Non-pigmented ciliary epithelial cell (primary cell): ENCODE data around the gene STARD3.
A peak's percentile ranks its signal among the peaks of the same experiment; 100 is the strongest.

Experiments used
- DNase-seq: peaks from one replicate; pipeline ENCODE4 v3.0.0-alpha.2; 2010; ENCODE audit warnings: low read depth

Gene STARD3

GRCh38 chr17:39672522-39673334 lies 35.8 kb downstream of the STARD3 start:
- DNase-seq: no peak

- no peak for DNase-seq
Observed at GRCh38 chr17:39673335-39674081, 36.6 kb downstream of the STARD3 start.

- no peak for DNase-seq
Observed at GRCh38 chr17:39674179-39674578, 37.2 kb downstream of the STARD3 start.

GRCh38 chr17:39674702-39675389 lies 37.9 kb downstream of the STARD3 start:
- DNase-seq: no peak

- no peak for DNase-seq
Observed at GRCh38 chr17:39675390-39676082, 38.6 kb downstream of the STARD3 start.

- no peak for DNase-seq
Observed at GRCh38 chr17:39676198-39676819, 39.4 kb downstream of the STARD3 start.

- DNase-seq: no peak
Observed at GRCh38 chr17:39677072-39677471, 40.1 kb downstream of the STARD3 start.

- DNase-seq: no peak
Observed at GRCh38 chr17:39677542-39678339, 40.8 kb downstream of the STARD3 start.

- no peak for DNase-seq
Observed at GRCh38 chr17:39678340-39679116, 41.6 kb downstream of the STARD3 start.

GRCh38 chr17:39679521-39680192 lies 42.7 kb downstream of the STARD3 start:
- no peak for DNase-seq

- no peak for DNase-seq
Observed at GRCh38 chr17:39683295-39683939, 46.5 kb downstream of the STARD3 start.

- DNase-seq: no peak
Observed at GRCh38 chr17:39684369-39685192, 47.6 kb downstream of the STARD3 start.

GRCh38 chr17:39687101-39687545 lies 50.2 kb downstream of the STARD3 start:
- no peak for DNase-seq

- peak; percentile 60 for DNase-seq
Observed at GRCh38 chr17:39687546-39688474, 50.9 kb downstream of the STARD3 start, which contains the start of gene PGAP3. Gene PGAP3, minus strand, starts transcription at chr17:39688057. Its CDS starts 43 bp downstream, at chr17:39688014.

GRCh38 chr17:39688475-39688835 lies 51.5 kb downstream of the STARD3 start:
- DNase-seq: no peak

- no peak for DNase-seq
Observed at GRCh38 chr17:39688945-39689344, 52.0 kb downstream of the STARD3 start.

GRCh38 chr17:39694593-39694992 lies 57.6 kb downstream of the STARD3 start:
- DNase-seq: no peak
